Right lobe of liver (tissue), 4 donors: ENCODE measurements around the gene VAC14.

Experiments used
- CTCF ChIP-seq, 4 donors: fragments of 200-600 bp in 3 of 4; fragments of 450-650 bp in 1 of 4; IDR thresholded peaks; one replicate each; pipeline versions ENCODE4 v1.5.1 to v1.8.0; 2016 to 2022; ENCODE audit warnings: antibody characterized with exemption in 4 of 4, mild to moderate bottlenecking in 2 of 4
- POLR2A ChIP-seq: fragments of 450-650 bp; IDR thresholded peaks from one replicate; pipeline ENCODE4 v1.6.1; 2017; ENCODE audit warnings: antibody characterized with exemption, mild to moderate bottlenecking
- donor health status: DM: no; HTN: no; CAD: no.
- donor health status: DM: no; HTN: no; CAD: no.
- donor health status: DM: no; HTN: yes; CAD: no.

DNA sequence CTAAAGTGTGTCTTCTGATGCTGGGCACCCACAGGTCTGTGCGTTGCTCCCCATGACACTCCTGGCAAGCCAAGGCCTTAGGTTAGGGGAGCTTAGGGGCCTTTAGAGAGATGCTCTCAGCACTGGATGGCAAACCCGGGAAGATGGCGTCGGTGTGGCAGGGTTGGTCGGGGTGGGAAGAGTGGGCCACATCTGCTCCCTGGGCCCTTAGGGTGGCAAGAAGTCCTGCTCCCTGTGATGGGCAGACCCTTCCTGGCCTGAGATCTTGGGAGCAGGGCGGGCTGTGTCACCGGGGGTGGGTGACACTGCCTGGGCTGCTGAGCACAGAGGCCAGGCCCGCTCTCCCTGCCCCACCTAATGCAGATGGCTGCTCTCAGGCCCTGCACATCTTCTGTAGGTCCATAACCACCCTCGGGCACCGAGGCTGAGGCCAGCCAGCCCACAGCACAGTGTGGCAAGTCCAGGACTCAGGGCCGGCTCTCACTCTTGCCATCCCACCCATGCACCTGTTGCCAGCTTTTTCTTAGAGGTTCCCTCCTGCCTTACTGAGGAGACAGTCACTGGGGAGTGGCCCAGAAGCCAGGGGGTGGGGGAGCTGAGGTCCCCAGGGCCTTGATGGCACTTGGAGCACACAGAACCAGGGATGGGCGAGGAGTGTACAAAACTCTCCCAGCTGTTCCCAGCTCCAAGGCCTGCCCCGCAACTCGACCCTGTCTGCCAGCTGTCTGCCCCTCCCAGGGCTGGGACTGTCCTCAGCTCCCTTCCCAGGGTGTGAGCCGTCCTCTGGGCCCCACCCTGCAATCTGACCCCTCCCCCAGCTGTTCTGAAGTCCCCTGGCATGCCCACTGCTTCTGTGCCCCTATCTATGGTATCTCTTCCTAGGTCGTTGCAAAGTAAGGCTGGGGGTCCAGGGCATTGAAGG is 110.7 kb downstream of the VAC14 start:
- TF ChIP-seq CTCF (IDR thresholded peaks at IDR 0.05) (no peak), POLR2A (no peak)
